NCI-H2107 treated with DMSO at 0.1 percent for 48 hours (cell line): ENCODE measurements around the gene WAC.

Source experiments
- DNase-seq: peaks from one replicate; lab custom pipeline; 2025; ENCODE audit not compliant: unreplicated experiment; lab: John Stamatoyannopoulos, UW

WAC gene

DNA sequence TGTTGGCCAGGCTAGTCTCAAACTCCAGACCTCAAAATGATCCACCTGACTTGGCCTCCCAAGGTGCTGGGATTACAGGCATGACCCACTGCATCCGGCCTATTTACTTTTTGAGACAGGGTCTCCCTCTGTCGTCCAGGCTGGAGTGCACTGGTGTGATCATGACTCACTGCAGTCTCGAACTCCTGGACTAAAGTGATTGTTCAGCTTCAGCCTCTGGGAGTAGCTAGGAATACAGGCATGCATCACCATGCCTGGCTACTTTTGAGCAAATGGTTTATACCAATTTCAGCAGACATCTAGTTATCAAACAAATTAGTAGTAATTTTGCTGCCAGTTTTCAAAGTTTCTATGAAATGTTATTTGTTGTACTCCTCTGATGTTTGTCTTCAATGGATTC is 2.2 kb upstream of the WAC start:
- DNase-seq = no peak

DNA sequence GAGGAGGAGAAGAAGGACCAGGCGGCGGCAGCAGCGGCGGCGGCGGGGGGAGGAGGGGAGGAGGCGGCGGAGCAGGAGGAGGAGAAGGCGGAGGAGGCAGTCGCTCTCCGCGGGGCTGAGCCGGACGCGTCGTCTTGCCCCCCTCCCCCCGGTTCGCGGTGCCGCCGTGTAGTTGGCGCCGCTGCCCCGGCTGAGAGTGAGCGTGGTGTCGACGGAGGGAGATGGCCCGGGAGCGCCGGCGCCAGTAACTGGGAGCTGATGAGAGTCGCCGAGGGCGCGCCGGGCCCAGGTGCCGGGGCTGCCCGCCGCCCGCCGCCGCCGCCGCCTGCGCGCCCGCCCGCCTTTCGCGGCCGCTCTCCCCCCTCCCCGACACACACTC is 257 bp downstream of the WAC start:
- DNase-seq = no peak

DNA sequence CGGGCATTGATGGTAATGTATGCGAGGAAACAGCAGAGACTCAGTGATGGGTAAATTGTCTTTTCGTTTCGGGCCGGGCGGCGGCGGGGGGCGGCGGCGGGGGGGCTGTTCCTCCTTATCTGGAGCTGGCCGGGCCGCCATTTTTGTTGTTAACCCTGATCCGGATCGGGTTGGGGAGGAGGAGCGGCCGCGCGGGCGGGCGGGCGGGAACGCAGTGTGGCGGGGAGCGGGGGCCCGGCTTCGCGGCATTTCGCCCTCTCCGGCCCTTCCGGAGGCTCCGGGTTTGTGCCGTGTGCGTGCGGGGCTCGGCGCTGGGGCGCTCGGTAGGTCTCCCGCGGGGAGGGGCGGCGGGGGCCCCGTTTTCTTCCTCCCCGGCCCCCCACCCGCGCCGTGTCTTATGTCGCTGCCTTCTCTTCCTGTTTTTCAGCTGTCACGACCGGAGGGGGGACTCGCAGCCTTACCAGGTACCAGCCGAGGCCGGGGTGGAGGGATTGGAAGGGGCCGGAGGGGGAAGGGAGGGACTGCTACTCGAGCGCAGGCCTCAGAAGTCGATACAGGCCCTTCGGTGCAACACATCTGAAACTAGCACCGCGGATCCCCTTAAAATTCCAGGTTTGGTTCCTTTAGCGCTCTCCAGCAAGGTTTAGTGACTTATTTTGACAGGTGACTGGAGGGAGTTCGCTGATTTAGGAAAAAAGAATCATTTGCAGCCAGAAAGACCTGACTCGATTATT is 820 bp downstream of the WAC start:
- DNase-seq = no peak

GRCh38 chr10:28535846-28536245 is 2.9 kb downstream of the WAC start:
- DNase-seq = no peak

DNA sequence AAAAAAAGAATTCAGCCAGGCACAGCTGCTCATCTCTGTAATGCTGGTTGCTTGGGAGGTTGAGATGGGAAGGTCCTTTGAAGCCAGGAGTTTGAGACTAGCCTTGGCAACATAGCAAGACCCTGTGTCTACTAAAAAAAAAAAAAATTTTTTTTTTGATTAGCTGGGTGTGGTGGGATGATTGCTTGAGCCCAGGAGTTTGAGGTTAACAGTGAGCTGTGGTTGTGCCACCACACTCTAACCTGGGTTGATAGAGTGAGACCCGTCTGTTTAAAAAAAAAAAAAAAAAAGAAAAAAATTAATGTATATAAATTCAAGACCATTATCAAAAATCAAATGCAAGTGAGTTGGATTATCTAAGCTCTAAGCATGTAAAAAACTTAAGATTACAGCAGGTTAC is 5.7 kb downstream of the WAC start:
- DNase-seq = no peak

GRCh38 chr10:28540145-28540544 is 7.2 kb downstream of the WAC start:
- no peak for DNase-seq

DNA sequence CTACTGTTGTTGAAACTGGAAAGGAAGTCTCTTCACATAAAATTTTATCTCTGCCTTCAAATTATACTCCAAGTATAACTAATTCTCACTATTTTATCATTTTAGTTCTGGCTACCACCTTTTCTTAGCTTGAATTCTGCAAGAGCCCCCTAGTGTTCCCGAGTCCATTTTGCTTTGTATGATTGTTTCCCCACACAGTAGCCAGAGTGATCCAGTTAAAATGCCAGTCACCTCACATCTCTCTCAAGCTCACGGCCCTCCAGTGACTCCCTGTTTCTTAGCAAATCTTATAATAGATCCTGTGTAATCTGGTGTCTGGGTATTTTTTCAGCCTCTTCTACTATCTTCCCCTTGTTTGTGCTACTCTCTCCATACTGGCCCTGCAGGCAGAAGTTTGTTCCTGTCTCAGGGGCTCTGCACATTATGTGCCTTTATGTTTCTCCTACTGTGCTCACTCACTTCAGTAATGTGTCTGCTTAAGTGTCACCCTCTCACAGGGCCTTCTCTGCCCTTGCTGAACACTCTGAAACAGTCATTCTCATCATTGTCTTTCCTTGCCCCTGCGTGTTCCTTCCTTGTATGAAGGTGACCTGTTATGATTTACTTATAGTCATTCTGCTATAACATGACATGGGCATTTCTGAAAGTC is 8.9 kb downstream of the WAC start:
- DNase-seq = no peak

DNA sequence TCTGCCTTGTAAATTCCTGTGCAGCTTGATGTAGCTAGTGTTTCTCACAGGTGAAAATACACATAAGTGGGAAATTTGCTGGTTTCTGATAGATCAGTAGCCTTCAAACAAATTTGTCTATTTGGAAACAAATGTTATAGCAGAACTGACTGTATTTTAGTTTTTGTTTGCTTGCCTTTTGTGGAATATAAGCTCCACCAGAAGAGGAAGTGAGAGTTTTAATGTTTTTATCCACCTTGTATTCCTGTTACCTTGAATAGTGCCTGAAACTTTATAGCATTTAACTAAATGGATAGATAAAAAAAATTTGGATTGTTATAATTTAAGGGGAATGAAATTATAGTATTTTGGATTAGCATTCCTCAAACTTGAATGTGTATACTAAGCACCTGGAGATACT is 9.8 kb downstream of the WAC start:
- no peak for DNase-seq

DNA sequence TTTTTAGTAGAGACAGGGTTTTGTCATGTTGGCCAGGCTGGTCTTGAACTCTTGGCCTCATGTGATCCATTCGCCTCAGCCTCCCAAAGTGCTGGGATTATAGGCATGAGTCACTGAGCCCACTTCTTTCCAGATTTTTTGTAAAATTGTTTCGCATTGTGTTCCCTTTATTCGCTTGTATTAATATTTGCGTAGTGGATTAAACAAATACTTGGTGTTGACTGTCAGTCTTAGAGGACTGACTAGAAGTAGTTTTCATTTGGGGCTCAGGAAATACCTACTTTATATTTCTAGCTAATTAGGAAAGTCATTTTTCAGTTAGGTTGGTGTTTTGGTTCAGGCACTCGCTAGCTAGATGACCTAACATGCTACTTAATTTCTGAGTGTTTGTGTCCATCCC is 11.1 kb downstream of the WAC start:
- no peak for DNase-seq

- no peak for DNase-seq
These were observed 13.2 kb downstream of the WAC start for GRCh38 chr10:28545967-28546644.

DNA sequence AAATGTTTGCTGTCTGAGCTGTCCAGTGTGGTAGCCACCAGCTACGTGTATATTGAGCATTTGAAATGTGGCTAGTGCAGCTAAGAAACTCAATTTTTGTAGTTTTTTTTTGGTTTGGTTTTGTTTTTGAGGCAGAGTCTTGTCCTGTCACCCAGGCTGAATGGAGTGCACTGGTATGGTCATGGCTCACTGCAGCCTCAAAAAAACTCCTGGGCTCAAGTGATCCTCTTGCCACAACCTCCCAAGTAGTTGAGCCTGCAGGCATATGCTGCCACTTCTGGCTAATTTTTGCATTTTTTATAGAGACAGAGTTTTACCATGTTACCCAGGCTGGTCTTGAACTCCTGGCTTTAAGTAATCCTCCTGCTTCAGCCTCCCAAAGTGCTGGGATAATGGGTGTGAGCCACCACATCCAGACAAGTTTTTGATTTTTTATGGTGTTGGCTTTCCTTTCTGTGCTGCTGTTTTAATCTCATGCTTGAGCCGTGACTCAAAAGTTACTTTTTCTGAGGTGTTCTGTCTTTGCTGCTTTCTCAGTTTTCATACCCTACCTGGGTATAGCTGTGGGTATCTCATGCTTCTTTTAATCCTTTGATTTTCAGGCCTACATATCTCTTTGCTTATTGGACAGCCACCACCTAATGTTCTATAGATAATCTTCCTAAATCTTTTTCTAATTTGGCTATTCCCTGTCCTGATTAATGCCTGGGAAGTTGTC is 16.0 kb downstream of the WAC start:
- no peak for DNase-seq

GRCh38 chr10:28551086-28551485 is 18.2 kb downstream of the WAC start:
- no peak for DNase-seq

DNA sequence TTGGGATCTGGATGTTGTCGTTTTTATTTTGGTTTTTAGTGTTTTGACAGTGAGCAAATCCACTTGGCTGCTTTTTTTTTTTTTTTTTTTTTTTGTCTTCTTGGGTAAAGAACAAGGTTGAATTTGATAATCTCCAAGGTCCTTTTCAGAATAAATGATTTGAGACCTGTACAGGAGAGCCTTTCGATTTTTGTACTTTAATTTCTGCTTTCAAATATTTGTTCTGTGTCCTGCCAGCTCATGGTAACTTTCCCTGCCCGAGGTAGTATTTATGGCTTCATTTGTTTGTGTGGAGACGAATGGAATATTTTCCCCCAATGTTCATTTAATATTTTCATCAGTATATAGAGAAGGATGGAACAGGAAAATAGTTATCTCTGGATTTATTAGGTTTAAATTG is 19.9 kb downstream of the WAC start:
- no peak for DNase-seq

GRCh38 chr10:28554009-28554408 is 21.1 kb downstream of the WAC start:
- DNase-seq = no peak

- DNase-seq = no peak
These were observed 22.0 kb downstream of the WAC start for GRCh38 chr10:28554952-28555351.

DNA sequence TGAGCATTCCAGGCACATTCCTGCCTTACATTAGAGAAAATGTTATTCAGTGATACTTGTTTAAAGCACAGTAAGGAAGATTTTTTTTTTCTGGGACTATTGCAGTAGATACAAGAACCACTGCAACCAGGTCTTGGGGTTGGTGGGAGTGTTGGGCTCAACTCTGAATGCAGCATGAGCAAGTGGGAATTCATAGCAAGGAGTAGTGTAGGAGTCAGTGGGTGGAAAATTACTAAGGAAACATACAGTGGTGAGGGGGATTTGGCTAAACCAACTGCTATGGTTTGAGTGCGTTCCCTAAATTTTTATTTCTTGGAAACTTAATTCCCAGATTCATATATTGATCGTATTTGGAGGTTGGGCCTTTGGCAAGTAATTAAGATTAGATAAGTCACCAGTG is 22.4 kb downstream of the WAC start:
- no peak for DNase-seq

- no peak for DNase-seq
These were observed 23.2 kb downstream of the WAC start for GRCh38 chr10:28556142-28556541.

- DNase-seq = no peak
These were observed 25.3 kb downstream of the WAC start for GRCh38 chr10:28558186-28558585.

DNA sequence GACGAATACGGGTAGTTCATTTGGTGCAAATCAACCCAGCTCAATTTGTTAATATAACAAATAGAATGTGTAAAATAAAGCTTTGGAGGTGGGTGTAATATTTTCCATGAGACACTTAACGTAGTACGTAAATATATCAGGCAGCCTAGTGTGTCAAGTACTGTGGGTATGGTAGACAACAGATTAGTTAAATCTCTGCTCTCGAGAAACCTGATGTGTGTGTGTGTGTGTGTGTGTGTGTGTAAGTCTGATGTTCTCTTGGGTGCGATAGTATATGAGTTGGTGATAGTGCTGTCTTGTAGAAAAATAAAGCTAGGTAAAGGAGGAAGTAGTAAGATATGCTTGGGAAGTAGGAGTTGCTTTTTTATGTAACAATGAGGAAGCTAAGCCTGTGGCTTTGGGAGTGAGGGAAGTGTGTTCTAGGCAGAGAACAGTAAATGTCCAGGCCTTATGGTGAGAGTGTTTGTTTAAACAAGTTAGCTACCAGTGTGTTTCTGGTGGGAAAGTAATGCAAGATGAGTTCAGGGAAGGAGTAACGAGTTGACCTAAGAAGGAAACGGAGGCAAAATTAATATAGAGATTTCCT is 26.1 kb downstream of the WAC start:
- DNase-seq = no peak

DNA sequence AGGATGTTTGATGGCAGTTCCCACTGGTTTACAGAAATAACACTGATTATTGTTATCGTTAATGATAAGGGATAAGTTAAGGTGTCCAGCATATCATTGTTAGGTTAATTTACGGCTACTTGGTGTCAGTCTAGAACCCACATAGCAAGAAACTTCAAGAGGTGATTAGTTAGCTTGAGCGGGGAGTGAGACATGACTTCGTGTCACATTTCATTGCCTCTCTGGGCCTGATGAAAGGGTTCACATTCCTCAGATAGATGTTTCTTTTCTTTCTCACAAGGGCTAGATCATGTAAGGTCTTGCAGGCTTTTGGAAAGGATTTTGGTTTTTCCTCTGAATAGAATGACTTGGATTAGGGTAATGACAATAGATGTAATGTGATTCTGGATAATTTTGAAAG is 26.7 kb downstream of the WAC start:
- no peak for DNase-seq

DNA sequence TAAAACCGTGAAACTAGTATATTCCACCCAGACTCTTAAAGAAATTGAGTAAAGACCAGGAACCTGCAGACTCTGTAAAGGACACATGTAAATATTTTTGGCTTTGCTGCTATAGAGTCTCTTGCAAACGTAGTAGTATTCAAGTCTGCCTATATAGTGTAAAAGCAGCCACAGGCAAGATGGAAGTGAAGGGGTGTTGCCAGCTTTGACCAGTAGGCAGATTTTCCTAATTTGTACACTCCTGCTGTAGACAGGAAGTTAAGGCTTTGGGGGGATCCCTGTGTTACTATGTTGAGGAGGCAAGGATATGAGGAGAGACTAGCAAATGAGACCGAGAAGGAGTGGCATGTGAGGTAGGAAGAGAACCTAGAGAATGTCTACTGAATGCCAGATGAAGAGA is 27.7 kb downstream of the WAC start:
- no peak for DNase-seq
